COLO668 (cell line): ENCODE results near the gene CCDC194.
A peak's percentile ranks its signal among the peaks of the same experiment; 100 is the strongest.

ENCODE experiments used
- DNase-seq: peaks from one replicate; lab custom pipeline; 2025; ENCODE audit not compliant: unreplicated experiment; lab: John Stamatoyannopoulos, UW

Gene CCDC194

DNA sequence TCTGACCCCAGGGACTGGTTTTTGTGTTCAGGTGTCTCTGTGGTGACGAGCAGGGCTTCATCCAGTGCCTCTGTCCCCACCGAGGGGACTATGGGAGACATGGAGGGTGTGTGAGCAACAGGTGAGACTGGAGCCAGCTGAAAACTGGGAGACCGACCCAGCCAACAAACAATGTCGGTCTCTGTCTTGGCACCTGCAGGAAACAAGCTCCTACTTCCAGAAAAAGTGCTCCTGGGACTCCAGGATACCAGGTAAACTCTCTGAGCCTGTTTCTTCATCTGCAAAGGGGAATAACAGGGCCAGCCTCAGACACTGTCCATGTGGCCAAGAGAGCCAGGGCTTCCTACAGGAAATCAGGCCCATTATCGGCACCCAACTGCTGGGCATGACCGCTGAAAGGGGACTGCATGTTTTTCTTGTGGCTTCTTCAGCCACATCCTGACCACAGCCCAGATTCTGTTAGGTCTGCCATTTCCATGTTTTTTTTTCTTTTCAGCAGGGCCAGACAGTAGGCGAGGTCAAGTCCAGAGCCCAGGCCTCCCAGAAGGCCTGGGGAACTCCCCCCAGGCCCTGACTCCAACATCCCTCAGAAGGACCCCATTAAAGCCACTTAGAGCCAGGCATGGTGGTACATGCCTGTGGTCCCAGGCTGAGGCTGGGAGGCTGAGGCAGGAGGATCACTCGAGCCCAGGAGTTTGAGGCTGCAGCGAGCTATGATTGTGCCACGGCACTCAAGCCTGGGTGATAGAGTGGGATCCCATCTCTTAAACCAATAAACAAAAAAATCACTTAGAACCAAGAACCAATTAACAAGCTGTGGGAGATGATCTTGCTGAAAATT is 12.3 kb upstream of the CCDC194 start:
- DNase-seq = no peak

DNA sequence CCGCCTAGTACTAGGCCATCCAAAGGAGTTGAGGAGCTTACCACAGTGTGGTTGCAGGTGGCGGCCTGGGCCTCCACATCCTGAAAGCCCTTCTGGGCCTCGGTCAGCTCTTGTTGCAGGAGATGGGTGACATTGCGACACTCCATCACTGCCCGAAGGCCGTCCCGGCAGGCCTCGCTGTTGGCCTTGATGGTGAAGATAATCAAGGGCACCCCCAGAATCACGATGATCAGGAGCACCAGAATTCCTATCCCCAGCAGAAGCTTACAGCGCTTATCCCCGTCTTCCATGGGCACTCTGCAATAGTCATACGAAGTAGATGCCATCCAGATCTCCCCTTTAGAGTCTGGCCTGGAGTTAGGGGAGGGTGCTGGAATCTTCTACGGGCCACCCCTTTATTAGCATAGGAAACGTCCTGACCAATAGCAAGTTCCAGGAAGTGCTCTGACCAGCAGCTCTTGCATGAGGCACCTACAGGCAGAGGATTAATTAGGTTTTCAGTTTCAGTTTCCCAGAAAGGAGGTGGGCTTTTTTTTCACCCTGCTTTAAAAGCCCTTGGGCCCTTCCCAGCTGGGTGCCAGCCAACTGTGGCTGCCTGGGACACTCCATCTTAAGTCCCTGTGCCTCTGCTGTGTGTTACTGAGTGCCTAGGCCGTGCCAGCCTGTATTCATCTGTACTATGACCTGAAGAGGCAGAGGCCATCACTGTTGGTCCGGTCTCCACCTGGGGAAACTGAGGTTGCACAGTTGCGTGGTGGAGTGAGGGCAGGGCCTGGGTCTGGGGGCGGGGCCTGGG is 11.5 kb upstream of the CCDC194 start, which contains the start of gene BST2:
Gene BST2, minus strand, starts transcription at position 381 of the 796 bp plus-strand sequence. Its CDS starts 55 bp downstream, at position 326.
- no peak for DNase-seq

DNA sequence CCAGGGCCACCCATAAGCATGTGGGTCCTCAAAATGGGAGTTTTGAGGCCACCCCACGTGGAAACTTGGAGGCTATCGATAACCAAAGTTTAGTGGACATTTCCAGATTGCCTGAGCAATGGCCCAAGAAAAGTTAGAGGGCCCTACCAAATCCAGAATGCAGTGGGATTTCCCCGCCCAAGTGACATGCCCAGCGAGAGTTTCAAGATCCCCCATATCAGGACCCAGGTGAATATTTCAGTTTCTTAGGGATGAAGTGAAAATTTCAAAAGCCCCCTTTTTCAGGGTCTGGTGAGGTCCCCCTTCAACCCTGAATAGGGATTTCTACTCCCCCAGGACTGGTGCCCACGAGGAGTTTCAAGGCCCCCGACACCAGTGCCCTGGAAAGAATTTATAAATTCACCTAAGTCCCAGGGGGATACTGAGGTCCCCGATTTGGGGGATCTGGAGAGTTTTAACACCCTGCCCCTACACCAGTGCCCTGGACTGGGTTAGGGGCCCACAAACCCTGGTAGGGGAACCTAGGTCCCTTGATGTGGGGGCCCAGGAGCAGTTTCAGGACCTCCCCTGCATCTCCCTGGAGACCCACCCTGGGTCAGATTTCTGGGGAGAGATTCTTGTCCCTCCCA is 10.7 kb upstream of the CCDC194 start:
- DNase-seq = no peak

DNA sequence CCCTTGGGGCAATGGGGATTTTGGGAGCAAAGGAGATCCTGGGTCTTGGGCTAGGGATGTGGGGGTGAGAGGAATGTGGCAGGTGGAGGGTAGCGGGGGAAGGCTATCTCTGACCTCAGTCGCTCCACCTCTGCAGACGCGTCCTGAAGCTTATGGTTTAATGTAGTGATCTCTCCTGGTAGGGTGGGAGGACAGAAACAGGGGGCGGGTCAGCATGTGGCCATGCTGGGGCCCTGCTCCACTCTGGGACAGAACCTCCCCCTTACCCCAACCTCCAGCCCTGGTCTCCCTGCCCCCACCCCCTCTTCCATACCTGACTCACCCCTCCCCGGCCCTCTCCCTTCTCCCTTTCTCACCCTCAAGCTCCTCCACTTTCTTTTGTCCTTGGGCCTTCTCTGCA is 10.0 kb upstream of the CCDC194 start:
- DNase-seq = no peak

DNA sequence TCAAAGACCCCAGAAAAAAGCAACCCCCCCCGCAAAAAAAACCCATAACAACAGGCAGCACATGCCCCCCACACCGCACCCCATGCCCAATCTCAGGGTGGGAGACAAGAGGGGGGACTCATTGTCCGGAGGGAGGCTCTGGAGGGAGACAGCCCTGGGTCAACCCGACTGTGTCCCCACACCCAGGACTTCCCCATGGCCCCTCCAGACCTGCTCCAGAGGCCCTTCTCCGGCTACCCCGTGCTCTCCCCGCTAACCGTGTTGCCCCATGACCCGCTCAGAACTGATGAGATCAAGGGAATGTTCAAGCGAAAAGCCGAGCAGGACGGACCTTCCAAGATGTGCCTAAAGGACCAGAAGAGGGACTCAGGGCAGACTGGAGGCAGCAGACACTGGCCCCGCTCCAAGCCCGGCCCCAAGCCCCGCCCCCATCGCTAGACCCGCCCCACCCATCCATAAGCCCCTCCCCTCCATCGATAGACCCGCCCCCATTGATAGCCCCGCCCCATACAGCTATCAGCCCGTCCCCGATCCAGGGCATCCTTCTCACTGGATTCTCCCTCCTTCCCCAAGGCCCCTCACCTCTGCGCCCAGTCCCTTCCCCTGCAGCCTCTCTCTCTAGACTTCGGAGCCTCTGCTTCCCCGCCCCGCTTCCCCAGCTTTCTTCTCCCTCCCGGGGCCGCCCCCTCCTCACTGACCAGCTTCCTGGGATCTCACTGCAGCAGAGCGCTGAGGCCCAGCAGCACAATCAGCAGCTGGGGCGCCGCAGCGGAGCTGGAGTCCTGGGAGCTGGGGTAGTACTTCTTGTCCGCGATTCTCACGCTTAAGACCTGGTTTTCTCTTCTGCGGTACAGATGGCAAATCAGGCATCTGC is 9.2 kb upstream of the CCDC194 start:
- no peak for DNase-seq

DNA sequence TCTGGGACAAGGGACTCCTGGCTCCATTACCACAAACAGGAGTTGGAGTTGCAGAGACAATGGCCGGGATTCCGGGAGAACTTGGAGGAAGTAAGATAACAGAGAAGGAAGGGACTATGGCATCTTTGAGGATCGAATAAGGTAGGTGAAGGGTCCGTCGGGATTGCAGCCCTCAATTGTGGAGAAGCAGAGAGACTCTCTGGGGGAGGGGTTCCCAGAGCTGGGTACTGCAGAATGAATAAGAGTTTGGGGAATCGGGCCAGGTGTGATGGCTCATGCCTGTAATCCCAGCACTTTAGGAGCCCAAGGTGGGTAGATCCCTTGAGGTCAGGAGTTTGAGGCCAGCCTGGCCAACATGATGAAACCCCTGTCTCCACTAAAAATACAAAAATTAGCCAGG is 7.6 kb upstream of the CCDC194 start:
- DNase-seq = no peak

DNA sequence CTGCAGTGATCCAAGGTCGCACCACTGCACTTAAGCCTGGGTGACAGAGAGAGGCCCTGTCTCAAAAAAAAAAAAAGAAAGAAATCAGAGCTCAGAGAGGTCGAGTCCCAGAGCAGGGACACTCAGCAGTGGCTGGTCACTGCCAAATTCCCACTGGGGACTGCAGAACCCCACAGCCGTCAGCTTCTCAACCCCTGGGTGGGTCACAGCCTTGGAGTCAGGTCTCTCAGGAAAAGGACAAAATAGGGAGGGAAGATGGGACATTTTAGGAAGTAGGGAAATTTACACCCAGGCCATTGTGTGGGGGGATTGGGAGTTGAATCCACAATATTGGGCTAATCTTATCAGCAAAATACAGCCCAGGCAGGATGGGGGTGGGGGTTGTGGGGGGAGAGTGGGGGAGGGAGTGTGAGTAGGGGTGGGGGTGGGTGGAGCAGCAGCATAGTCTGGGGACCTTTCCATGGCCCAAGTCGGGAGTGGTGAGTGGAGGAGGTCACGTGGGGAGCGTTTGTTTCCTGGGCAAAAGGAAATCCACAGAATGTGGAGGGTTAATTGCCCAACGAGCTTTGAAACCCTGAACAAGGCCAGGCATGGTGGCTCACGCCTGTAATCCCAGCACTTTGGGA is 5.0 kb upstream of the CCDC194 start:
- no peak for DNase-seq

DNA sequence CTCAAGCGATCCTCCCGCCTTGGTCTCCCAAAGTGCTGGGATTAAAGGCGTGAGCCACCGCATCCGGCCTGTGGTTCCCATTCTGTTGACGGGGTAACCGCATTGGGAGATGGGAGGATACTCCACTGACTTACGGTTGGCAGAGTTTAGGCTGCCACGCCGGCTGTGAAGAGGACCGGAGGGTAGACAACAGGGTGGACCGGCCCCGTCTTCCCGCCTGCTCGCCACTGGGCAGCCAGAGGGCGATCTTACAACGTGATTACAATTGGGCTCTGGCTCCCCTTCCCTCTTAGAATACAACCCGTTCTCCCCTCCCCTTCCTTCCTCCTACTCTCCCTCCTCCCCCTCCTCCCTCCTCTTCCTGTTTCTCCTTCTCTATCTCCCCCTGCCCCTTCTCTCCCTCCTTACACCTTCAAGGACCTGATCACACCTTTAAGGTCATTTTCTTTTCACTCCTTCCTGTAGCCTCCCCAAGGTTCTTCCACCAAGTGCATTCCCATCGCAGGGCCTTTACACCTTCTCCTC is 957 bp upstream of the CCDC194 start:
- peak; percentile 44 for DNase-seq

DNA sequence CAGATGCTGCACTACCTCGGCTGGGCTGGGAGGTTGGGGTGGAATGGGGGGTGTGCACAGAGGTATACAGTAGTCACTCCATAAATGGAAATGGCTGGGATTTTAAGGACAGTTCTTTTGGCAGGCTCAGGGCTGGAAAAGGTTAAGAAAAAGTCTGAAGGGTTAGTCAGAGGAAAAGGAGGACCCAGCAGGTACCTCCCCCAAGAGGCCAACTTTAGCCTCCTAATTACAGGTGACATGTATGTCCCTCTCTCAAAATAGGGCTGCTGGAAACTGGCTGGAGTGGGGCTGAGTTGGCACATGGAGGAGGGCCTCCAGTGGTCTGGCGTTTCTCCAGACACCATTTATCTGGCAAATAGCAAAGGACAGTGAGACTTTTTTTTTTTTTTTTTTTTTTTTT is 994 bp downstream of the CCDC194 start:
- no peak for DNase-seq

DNA sequence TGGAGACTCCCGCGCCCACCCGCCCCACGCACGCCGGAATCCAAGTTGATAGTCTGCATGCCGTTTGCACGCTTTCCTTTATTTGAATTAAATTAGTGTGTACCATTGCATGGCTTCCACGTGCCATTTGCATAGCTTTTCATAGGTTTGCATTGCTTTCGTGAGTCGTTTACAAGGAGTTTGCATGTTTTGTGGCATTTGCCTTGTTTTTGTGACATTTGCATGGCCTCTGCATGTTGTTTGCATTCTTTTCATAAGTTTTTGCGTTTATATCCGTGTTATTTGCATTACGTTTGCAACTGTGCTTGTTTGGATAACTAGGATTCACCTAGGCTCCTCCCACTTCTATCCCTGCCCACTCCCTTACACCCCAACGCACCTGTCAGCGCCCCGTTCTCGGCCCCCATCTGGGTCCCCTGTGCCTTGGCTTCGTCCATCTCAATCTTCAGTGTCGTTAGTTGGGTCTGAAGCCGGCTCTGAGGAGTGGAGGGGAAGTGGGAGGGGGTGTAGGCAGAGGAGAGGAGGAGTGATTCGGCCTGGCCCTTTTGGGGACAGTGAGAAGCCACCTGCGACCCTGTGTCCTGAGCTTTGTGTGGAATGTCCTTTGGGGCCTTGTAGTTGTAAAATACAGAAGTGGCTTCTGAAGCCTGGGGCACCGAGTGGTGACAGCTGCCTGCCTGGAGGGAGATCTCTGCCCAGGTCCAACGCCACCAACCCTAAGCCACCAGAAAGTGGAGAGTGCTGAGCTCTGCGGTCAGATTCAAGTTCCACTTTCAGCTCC is 2.4 kb downstream of the CCDC194 start:
- DNase-seq = no peak

DNA sequence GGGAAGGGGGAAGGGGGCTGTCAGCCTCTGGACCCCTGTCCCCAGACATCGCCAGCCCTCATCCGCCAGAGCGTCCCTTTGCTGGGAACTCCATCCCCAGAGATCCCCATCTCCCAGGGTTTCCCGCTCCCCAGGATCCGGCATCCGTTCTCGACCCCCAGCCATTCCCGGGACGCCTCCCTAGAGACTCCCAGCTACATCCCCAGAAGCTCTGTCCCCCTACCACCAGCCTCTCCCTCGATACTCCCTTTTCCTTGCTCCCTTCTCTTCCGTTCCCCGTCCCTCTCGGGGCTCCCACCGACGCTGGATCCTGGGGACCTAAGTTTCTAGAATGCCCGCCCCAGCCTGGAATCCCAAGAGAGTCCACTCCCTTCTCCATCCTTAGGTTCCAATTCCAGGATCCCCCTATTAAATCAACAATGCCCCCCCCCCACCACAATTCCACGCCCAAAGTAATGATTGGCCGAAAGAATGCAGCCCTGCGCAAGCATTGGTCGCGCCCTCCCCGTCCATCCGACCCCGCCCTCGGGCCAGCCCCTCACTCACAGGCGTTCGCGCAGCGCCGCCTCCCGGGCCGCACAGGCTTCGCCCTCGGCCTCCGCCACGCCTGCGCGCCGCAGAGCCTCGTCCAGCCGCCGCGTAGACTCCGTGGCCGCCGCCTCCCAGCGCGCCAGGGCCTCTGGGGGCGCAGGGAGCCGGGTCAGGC is 3.2 kb downstream of the CCDC194 start:
- DNase-seq = peak; percentile 78

DNA sequence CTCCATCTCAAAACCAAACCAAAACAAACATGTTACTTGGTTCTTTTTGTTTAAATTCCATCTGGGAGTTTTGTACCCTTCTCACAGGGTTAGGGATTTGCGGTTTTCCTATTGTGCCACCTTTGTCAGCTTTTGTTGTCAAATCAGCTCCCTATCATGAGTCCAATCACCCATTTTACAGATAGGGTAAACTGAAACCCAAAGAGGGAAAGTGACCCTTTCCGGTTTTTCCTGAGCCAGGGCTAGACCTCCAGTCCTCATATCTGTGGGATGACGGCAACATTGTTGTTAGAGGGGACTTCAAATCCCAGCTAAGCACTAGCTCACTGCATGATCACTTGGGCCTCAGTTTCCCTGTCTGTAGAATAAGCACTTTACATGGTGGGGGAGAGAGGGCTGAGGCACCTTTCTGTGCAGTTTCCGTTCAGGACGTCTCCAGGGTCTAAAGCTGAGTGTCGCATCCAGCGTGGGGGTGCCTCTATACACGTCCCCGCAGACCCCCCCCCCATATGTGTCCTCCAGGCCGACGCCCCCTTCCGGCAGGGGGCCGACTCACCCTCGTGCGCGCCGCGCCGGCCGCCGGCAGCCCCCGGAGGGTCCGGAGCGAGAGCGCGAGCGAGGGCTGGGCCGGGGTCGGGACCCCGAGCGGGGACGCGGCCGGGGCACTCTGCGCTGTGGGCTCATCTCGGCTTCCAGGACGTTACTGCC is 3.9 kb downstream of the CCDC194 start:
- no peak for DNase-seq

DNA sequence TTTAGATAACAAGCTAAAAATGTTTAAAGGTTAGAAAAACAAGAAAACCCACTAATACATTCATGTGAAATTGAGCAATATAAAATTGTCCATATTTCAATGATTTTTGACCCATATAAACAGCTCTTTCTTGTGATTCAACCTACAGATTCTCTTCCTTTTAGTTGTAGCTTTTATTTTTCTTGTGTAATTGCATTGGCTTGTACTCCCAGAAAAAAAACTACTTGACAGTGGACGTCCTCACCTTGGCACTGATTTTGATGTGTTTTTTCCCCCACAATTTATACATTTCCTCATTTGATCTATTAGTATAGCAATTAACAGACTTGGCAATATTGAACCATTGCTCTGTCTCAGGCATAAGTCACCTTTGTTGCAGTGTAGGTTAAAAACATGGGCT is 4.7 kb downstream of the CCDC194 start:
- no peak for DNase-seq

DNA sequence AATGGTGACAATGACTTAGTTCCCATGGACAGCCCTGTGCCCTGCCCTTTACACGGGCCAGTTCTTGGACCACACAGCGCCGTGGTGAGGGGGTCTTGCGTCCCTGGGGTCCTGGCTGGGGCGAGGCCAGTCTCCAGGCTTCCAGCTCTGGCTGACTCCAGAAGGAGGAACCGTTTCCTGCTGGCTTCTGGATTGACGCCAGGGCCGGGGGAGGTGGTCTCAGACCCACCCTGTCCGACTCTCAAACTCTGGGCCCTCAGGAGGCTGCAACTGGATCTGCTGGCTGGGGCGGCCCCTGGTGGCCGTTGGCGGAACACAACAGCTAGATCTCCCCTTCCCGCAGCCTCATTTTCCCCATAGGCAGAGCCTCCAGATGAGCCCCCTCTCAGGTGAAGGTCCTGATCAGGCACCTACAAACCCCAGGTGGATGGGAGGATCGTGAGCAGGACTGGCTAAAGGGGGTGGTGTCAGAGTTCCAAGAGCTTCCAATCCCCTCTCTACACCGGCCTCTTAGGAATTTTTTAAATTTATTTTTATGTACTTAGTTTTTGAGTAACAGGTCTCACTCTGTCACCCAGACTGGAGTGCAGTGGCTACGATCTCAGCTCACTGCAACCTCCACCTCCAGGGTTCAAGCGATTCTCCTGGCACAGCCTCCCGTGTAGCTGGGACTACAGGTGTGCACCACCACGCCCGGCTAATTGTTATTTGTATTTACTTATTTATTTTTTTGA is 8.0 kb downstream of the CCDC194 start:
- peak; percentile 36 for DNase-seq

DNA sequence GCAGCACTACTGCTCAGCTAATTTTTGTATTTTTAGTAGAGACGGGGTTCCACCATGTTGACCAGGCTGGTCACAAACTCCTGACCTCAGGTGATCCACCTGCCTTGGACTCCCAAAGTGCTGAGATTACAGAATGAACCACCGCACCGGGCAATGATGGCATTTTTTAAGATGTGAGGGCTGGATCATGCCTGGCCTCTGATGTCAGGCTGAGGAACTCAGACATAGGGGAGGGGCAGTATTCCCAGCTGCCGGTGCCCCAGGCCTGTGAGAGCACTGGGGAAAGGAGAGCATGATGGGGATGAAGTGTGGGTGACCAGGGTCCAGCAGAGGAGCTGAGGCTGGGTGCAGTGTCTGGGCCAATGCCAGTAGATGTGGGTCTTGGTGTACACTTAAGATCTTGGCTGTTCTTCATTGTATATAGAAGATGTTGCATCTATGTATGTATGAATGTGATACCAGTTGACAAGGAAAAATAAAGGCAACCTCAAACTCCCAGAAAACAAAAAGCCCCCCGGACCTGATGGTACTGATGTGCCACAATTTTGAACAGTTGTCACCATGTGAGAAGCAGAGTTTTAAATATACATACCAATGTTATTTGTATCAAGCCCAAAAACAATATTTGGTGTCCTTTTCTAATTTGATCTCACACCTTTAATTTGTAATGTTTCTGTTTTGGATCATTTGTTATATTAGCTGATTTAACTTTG is 13.4 kb downstream of the CCDC194 start:
- DNase-seq = no peak

DNA sequence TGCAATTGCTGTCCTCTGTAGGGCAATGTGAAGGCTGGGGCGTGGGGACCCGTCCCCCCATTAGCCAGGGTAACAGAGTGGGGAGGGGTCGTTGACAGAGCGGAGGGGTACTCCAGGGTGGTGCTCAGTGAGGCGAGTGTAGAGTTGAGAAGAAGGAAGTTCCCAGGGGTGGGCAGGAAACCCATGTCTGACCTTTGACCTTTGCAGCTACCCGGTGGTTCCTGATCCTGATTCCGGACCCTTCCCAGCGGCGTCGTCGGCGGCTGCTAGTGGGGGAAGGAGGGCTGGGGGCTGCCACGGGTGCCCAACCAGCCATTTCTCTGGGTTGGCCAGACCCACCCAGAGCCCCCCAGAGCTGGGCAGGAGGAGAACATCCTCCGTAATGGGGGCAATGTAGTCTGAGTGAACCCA is 14.8 kb downstream of the CCDC194 start:
- no peak for DNase-seq

DNA sequence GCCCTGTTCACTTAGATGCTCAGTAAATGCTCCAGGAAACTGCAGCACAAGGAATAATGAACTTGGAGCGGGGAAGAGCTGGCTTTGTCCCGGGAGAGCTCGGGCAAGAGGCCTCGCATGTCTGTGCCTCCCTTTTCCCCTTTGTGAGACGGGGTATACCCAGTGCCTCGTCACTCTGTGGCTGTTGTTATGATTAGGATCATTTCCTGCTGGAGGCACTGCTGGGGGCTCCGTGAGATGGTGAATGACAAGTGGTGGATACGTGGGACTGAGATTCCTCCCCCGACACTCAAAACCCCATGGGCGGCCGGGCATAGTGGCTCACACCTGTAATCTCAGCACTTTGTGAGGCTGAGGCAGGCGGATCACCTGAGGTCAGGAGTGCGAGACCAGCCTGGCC is 15.7 kb downstream of the CCDC194 start:
- DNase-seq = no peak
